ENCODE data around the gene ZC3H12C.
"Not testable (repeated sequence)": the region's sequence is repeated elsewhere in the genome, so short reads cannot be mapped to it uniquely, and the experiment has no call there.

The ZC3H12C gene

DNA sequence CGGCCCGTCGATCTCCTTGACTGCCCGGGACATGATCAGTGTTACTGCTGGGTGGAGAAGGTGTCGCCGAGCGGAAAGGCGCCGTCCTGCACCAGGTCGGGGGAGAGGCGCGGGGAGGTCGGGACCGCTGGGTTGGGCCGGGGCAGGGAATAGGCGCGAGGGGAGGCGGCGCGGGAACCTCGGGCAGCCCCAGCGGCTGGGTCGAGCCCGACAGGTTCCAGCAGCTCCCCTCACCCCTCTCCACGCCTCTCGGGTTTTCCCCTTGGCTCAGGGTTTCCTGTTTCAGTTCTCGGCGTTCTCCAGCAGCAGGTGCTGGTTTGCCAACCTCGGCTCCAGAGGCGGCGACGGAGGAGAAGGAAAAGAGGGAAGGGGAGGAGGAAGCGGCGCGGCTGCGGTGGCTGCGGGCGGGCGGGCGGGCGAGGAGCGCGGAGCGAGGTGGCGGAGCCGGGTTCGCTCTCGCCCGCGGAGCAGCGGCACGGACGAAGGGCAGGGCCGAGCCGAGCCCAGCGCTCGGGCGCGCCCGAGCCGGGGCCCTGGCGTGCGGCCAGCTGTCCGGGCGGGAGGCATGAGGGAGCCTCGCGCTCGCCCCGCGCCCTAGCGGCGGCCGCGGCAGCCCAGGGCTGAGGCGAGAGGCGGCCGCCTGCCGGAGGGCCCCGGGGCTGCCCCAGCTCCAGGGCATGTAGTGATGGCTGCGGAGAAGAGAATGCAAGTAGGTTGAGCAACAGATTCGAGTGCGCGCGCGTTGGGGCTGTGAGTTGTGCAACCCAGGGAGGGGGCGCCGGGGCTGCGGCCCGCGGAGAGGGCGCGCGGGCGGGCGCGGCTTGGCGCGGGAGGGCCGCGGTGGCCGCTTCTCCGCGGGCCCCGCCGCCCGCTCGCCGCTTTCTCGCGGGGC, at the start of gene ZC3H12C:
TSS of gene ZC3H12C (plus strand) at position 878 of the 892 bp plus-strand sequence. CDS start 20 bp downstream, outside the sequence.
- FAIRE-seq = no peak
- peak; percentile 86 for DNase-seq (ENCODE audit: low spot score)

DNA sequence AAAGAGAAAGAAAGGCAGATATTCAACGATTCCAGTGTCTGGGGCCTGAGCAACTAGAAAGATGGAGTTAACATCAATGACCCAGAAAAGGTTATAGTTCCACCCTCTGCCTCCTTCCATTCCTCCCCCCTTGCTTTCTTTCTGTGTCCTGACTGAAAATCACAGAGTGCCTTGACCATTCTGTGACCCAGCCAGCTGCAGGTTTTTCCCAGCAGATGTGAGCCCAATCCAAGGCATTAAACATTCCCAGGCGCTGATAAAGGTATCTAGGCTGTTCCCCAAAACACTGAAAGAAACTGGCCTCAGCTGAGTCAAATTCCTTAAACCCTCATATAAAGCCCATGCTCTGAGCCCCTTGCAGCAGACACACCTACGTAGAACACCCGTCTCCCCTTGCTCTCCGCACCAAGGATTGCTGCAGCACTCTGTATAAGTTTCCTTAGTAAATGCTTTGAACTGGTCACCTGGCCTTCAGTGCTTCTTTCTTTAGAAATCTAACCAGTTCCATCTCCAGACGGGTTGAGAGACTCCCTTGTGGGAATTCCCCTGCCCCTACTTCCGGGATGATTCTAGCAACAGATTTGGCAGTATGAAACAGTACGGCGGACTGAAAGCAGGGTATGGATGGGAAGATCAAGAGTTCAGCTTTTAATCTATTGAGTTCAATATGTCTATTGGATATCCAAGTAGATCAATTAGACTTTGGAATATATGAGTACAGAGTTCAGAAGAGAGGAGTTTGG, 48.8 kb upstream of the ZC3H12C start:
- no peak for FAIRE-seq

GRCh38 chr11:110046775-110047380, 46.3 kb upstream of the ZC3H12C start:
- no peak for DNase-seq (ENCODE audit: low spot score)

More for the DNA sequence above, 48.8 kb upstream of the ZC3H12C start:
- DNase-seq (ENCODE audit: low spot score) = no peak

DNA sequence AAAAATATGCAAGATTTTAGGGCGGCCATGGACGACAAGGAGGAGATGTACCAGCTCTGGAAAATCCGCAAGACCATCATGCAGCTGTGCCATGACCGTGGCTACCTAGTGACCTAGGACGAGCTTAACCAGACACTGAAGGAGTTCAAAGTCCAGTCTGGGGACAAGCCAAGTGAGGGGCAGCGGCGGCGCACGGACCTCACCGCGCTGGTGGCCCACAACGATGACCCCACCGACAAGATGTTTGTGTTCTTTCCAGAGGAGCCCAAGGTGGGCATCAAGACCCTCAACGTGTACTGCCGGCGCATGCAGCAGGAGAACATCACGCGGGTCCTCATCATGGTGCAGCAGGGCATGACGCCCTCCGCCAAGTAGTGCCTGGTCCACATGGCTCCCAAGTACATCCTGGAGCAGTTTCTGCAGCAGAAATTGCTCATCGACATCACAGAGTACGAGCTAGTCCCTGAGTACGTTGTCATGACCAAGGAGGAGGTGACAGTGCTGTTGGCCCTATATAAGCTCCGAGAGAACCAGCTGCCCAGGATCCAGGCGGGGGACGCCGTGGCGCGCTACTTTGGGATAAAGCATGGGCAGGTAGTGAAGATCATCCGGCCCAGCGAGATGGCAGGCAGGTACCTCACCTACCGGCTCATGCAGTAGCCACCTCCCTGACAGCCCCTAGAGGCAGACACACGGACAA, 43.5 kb upstream of the ZC3H12C start:
- DNase-seq (ENCODE audit: low spot score) = no peak
- no peak for FAIRE-seq

More at GRCh38 chr11:110046775-110047380, 46.3 kb upstream of the ZC3H12C start:
- FAIRE-seq = no peak

DNA sequence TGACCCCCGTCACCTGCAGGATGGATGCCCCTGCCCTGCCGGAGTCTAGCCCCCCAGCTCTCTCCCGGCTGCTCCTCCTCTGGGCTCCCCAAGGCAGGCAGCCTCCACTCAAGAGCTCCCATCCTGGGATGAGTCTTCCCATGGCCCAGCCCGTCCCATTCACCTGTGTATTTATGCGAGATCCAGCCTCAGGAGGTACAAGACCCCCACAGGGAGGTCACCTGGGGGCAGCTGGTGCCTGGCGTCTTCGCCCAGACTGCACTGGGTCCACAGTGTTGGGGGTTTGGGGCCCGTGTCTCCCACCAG, 43.0 kb upstream of the ZC3H12C start:
- DNase-seq (ENCODE audit: low spot score) = no peak
- no peak for FAIRE-seq

DNA sequence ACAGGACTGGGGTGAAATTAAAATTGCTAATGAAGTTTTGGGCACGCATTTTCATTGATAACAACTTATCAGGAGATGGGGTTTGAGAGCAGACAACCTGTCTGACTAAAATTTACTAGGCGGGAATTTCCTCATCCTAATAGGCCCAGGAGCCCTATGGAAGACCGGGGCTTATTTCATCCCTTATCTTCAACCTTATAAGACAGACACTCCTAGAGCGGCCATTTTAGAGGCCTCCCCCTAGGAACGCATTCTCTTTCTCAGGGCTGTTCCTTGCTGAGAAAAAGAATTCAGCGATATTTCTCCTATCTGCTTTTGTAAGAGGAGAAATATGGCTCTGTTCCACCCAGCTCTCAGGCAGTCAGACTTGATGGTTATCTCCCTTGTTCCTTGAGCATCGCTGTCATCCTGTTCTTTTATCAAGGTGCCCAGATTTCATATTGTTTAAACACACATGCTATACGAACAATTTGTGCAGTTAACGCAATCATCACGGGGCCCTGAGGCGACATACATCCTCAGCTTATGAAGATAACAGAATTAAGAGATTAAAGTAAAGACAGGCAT, 39.3 kb upstream of the ZC3H12C start:
- FAIRE-seq (no peak), DNase-seq (ENCODE audit: low spot score) (no peak)

- FAIRE-seq = no peak
- no peak for DNase-seq (ENCODE audit: low spot score)
These were observed 36.2 kb upstream of the ZC3H12C start for GRCh38 chr11:110056956-110057355.

DNA sequence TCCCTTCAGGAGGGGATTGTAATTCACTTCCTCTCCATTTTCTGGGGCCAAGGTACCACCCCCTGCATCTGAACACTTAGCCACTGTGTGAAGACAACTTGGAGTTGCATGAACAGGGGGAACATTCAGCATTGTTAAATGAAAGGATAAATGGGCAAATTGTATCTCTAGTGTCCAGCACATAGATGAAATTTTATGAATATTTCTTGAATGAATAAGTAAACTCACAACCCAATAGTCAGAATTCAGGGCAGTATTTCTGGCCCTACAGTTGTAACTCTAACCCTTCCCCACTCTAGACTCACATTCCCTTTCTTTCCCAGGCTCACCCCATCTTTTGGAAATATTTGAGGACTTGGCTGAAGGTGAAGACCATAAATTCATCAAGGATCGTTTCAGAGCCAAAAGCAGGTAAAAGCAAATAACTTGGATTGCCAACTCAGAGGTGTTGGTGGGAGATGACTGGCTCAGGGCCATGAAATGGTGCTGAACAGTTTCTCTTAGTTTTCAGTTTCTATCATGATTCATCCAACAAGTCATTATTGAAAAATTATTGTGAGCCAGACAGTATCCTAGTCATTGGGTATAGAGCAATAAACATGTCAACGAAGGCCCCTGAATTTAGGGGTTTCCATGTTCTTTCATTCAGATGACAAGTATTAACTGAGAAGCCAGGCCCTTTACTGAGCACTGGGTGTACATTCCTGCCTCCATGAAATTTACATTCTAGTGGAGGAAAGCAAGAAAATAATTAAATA, 33.3 kb upstream of the ZC3H12C start:
- FAIRE-seq = no peak
- DNase-seq (ENCODE audit: low spot score) = no peak

DNA sequence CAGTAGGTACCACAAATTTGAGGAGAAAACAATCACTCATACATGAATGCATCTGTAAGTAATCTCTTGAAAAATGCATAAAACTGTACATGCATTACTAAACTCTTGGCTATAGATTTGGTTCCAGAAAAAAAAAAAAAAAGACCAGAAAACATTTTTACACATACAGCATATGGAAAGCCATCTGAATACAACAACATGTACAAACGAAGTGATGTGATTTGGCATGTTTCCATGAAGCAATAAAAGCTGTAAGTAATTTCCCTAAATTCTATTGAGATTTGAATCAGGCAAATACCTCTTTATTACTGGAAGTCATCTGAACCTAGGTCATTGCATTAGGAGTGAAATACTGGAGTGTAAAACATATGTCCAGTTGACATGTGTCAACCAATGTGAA, 31.9 kb upstream of the ZC3H12C start:
- DNase-seq (ENCODE audit: low spot score) = no peak
- FAIRE-seq = no peak

GRCh38 chr11:110062247-110062646, 30.9 kb upstream of the ZC3H12C start:
- FAIRE-seq (no peak), DNase-seq (ENCODE audit: low spot score) (no peak)

- FAIRE-seq = no peak
- DNase-seq (ENCODE audit: low spot score) = no peak
These were observed 28.0 kb upstream of the ZC3H12C start for GRCh38 chr11:110065189-110065588.

GRCh38 chr11:110068001-110068400, 25.2 kb upstream of the ZC3H12C start:
- FAIRE-seq; DNase-seq (ENCODE audit: low spot score): not testable (repeated sequence)

- peak; percentile 13 for DNase-seq (ENCODE audit: low spot score)
- FAIRE-seq = no peak
These were observed 23.9 kb upstream of the ZC3H12C start for GRCh38 chr11:110069158-110069737.

- FAIRE-seq (no peak), DNase-seq (ENCODE audit: low spot score) (no peak)
These were observed 23.0 kb upstream of the ZC3H12C start for GRCh38 chr11:110070176-110070575.

DNA sequence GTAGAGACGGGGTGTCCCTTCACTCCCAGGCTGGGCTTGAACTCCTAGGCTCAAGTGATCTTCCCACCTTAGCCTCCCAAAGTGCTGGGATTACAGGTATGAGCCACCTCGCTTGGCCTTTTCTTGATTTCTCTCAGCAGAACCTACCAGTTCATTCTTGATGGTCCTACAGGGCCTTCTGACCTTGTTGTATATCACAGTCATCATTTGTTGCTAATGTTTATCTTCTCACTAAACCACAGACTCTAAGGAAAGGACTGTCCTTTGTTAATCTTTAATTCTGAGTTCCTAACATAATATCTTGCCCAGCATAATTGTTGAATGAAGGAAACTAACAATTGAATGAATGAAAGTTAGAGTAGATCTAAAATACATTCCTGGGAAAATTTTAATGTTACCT, 22.0 kb upstream of the ZC3H12C start:
- FAIRE-seq (peak; percentile 85), DNase-seq (ENCODE audit: low spot score) (peak; percentile 51)

- DNase-seq (ENCODE audit: low spot score) (no peak), FAIRE-seq (no peak)
These were observed 20.3 kb upstream of the ZC3H12C start for GRCh38 chr11:110072930-110073329.

DNA sequence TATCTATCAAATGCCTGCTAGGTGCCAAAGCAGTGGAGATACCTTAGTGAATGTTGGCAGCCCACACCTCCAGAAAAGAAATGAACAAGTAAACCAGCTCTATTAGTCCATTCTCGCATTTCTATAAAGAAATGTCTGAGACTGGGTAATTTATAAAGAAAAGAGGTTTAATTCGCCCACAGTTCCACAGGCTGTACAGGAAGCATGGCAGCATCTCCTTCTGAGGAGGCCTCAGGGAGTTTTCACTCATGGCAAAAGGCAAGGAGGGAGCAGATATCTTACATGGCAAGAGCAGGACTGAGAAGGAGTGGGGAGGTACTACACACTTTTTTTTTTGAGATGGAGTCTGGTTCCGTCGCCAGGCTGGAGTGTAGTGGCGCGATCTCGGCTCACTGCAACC, 18.7 kb upstream of the ZC3H12C start:
- DNase-seq (ENCODE audit: low spot score) (no peak), FAIRE-seq (no peak)

- DNase-seq (ENCODE audit: low spot score) (no peak), FAIRE-seq (no peak)
These were observed 17.9 kb upstream of the ZC3H12C start for GRCh38 chr11:110075105-110075846.

- no peak for FAIRE-seq
- DNase-seq (ENCODE audit: low spot score) = no peak
These were observed 17.4 kb upstream of the ZC3H12C start for GRCh38 chr11:110075847-110076208.
